ENCODE data around the gene CCSER1.
"Not testable (repeated sequence)": the region's sequence is repeated elsewhere in the genome, so short reads cannot be mapped to it uniquely, and the experiment has no call there.

Gene CCSER1

GRCh38 chr4:91171217-91171616 is 1044.0 kb downstream of the CCSER1 start:
- DNase-seq, result no peak
- no peaks in the 10 kb centered on the region for H3K27me3 ChIP-seq
- no peak overlapping the region for H3K4me3 ChIP-seq (ENCODE audit: low read depth, low read length)
- no peaks in the 10 kb centered on the region for H3K36me3 ChIP-seq
- no peak for TF ChIP-seq CTCF (IDR thresholded peaks at IDR 0.05; ENCODE audit: low read depth, low read length)
- no peaks in the 10 kb centered on the region for H3K9me3 ChIP-seq
- no peaks in the 10 kb centered on the region for H3K4me1 ChIP-seq

GRCh38 chr4:91185061-91185460 is 1057.9 kb downstream of the CCSER1 start:
- not testable (repeated sequence) for H3K27me3 ChIP-seq; H3K9me3 ChIP-seq; DNase-seq; H3K4me3 ChIP-seq (ENCODE audit: low read depth, low read length); H3K36me3 ChIP-seq; H3K4me1 ChIP-seq

- Histone ChIP-seq H3K27me3 (no peaks in the 10 kb centered on the region), H3K9me3 (no peaks in the 10 kb centered on the region), H3K4me3 (ENCODE audit: low read depth, low read length) (no peak overlapping the region), H3K36me3 (no peaks in the 10 kb centered on the region), H3K4me1 (no peaks in the 10 kb centered on the region)
- TF ChIP-seq CTCF (IDR thresholded peaks at IDR 0.05; ENCODE audit: low read depth, low read length), result no peak
- DNase-seq, result no peak
Observed at GRCh38 chr4:91198951-91199350, 1071.8 kb downstream of the CCSER1 start.

- TF ChIP-seq CTCF (IDR thresholded peaks at IDR 0.05; ENCODE audit: low read depth, low read length), result no peak
- H3K4me3 ChIP-seq (ENCODE audit: low read depth, low read length), result no peak overlapping the region
- no peaks in the 10 kb centered on the region for H3K36me3 ChIP-seq
Observed at GRCh38 chr4:91207535-91207934, 1080.3 kb downstream of the CCSER1 start.

DNA sequence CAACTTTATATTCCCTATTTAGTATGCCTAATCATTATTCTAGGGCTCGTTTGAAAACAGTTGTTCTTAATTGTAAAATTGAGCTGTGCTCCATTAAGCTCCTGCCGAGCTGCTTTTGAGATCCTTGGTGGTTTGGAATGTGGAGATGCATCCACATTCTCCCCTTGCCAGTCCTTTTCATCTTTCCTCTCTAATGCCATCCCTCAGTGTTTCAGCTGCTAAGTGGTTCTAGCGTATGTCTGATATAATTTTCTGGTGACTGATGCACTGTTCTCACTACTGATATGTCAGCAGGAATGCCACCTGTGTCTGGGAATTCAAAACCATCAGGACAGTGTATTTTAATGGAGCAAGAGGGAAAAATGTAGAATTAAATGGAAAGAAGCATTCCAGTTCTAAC is 1085.0 kb downstream of the CCSER1 start:
- H3K4me1 ChIP-seq, result no peaks in the 10 kb centered on the region

More at GRCh38 chr4:91207535-91207934, 1080.3 kb downstream of the CCSER1 start:
- H3K9me3 ChIP-seq, result no peaks in the 10 kb centered on the region
- DNase-seq, result no peak
- no peaks in the 10 kb centered on the region for H3K4me1 ChIP-seq
- no peaks in the 10 kb centered on the region for H3K27me3 ChIP-seq

GRCh38 chr4:91217831-91218403 is 1090.7 kb downstream of the CCSER1 start:
- H3K4me1 ChIP-seq; H3K27me3 ChIP-seq; DNase-seq; H3K9me3 ChIP-seq; H3K4me3 ChIP-seq (ENCODE audit: low read depth, low read length); H3K36me3 ChIP-seq: not testable (repeated sequence)

More for the DNA sequence above, 1085.0 kb downstream of the CCSER1 start:
- no peaks in the 10 kb centered on the region for H3K27me3 ChIP-seq
- no peak for TF ChIP-seq CTCF (IDR thresholded peaks at IDR 0.05; ENCODE audit: low read depth, low read length)
- no peaks in the 10 kb centered on the region for H3K9me3 ChIP-seq
- no peak for DNase-seq
- H3K4me3 ChIP-seq (ENCODE audit: low read depth, low read length), result no peak overlapping the region
- H3K36me3 ChIP-seq, result no peaks in the 10 kb centered on the region

GRCh38 chr4:91220315-91220714 is 1093.1 kb downstream of the CCSER1 start:
- no peak for DNase-seq
- H3K9me3 ChIP-seq, result no peaks in the 10 kb centered on the region
- no peaks in the 10 kb centered on the region; the same call in 1 of the 2 replicates for H3K27me3 ChIP-seq
- no peaks in the 10 kb centered on the region for H3K4me1 ChIP-seq
- H3K4me3 ChIP-seq (ENCODE audit: low read depth, low read length), result no peak overlapping the region
- TF ChIP-seq CTCF (IDR thresholded peaks at IDR 0.05; ENCODE audit: low read depth, low read length), result no peak
- no peaks in the 10 kb centered on the region for H3K36me3 ChIP-seq

All from BE2C (cell line).